Neural progenitor cell (in vitro differentiated cells): ENCODE results near the gene GMCL2. TPM values are rescaled to one million over a fixed set of nuclear protein-coding genes. Genes with fewer than 3 reads are reported as not detected.

Source experiments
- DNase-seq: peaks from one replicate; pipeline ENCODE4 v3.0.0-alpha.2; 2016; ENCODE audit warnings: low spot score
- H2AFZ ChIP-seq: fragments of 200-600 bp; sonication (generic); replicated peaks from 2 replicates; pipeline ENCODE4 v1.6.1; 2016; ENCODE audit warnings: antibody characterized with exemption
- H3F3A ChIP-seq: fragments of 200-600 bp; sonication (generic); 2 replicates; pipeline ENCODE4 v1.6.1; 2016; ENCODE audit warnings: antibody characterized with exemption, low read depth
- H3K27ac ChIP-seq: fragments of 200-600 bp; sonication (generic); 2 replicates; pipeline ENCODE4 v1.5.1; 2016; ENCODE audit warnings: mild to moderate bottlenecking
- H3K27me3 ChIP-seq: fragments of 200-600 bp; sonication (generic); 2 replicates; pipeline ENCODE4 v1.6.1; 2016; ENCODE audit warnings: mild to moderate bottlenecking, moderate library complexity
- H3K36me3 ChIP-seq: fragments of 200-600 bp; sonication (generic); 2 replicates; pipeline ENCODE4 v1.5.1; 2016
- H3K4me1 ChIP-seq: fragments of 200-600 bp; sonication (generic); 2 replicates; pipeline ENCODE4 v1.6.1; 2016; ENCODE audit warnings: mixed run types
- H3K4me2 ChIP-seq: fragments of 200-600 bp; sonication (generic); 2 replicates; pipeline ENCODE4 v1.6.1; 2016
- H3K4me3 ChIP-seq: fragments of 200-600 bp; sonication (generic); 2 replicates; pipeline ENCODE4 v1.5.1; 2016
- H3K79me2 ChIP-seq: fragments of 200-600 bp; sonication (generic); 2 replicates; pipeline ENCODE4 v1.6.1; 2016; ENCODE audit warnings: low read depth
- H3K9ac ChIP-seq: fragments of 200-600 bp; sonication (generic); 2 replicates; pipeline ENCODE4 v1.6.1; 2016
- H3K9me3 ChIP-seq: fragments of 200-600 bp; sonication (generic); 2 replicates; pipeline ENCODE4 v1.5.1; 2016; ENCODE audit warnings: low read depth
- H4K20me1 ChIP-seq: fragments of 200-600 bp; sonication (generic); 2 replicates; pipeline ENCODE4 v1.6.1; 2016; ENCODE audit warnings: low read depth
- H3K27ac Mint-ChIP-seq: 3 replicates; pipeline ENCODE4 v1.8.0; 2021; ENCODE audit warnings: mixed read lengths
- H3K27me3 Mint-ChIP-seq: 2 replicates; pipeline ENCODE4 v1.8.0; 2022; ENCODE audit warnings: low read depth, mild to moderate bottlenecking, inconsistent platforms, moderate library complexity, mixed read lengths; ENCODE audit not compliant: insufficient read depth
- H3K36me3 Mint-ChIP-seq: 3 replicates; pipeline ENCODE4 v1.8.0; 2021; ENCODE audit warnings: mixed read lengths
- H3K4me1 Mint-ChIP-seq: 3 replicates; pipeline ENCODE4 v1.8.0; 2021; ENCODE audit warnings: mixed read lengths
- H3K4me3 Mint-ChIP-seq: 3 replicates; pipeline ENCODE4 v1.8.0; 2021; ENCODE audit warnings: mild to moderate bottlenecking, moderate library complexity, mixed read lengths
- H3K9me3 Mint-ChIP-seq: 3 replicates; pipeline ENCODE4 v1.8.0; 2020; ENCODE audit warnings: mixed read lengths
- CTCF ChIP-seq: fragments of 200-600 bp; sonication (generic); IDR thresholded peaks from 2 replicates; pipeline ENCODE4 v1.5.1; 2017; ENCODE audit warnings: antibody characterized with exemption, mild to moderate bottlenecking
- EZH2 ChIP-seq: fragments of 200-600 bp; sonication (generic); IDR thresholded peaks from 2 replicates; pipeline ENCODE4 v1.6.1; 2017; ENCODE audit warnings: antibody characterized with exemption, mild to moderate bottlenecking, moderate library complexity
- EZH2phosphoT487 ChIP-seq: fragments of 200-600 bp; sonication (generic); IDR thresholded peaks from 2 replicates; pipeline ENCODE4 v1.6.1; 2017; ENCODE audit warnings: antibody characterized with exemption
- total RNA-seq: library from RNA; depleted of rRNA; stranded (reverse); fragments of >200 nt; gene quantifications from 2 replicates; pipeline ENCODE4 v1.2.3, GENCODE V29; 2015; ENCODE audit warnings: low replicate concordance

The GMCL2 gene
- total RNA-seq, 1 donor from 2014 or later = not detected

GRCh38 chr5:178196281-178196812, 9.2 kb upstream of the GMCL2 start:
- no peaks in the 10 kb centered on the region for H3K36me3 Mint-ChIP-seq
- peaks cover 35% of the 10 kb centered on the region for H3K4me1 Mint-ChIP-seq
- peak overlapping the region; percentile 72 for H3K4me3 Mint-ChIP-seq
- H3K27me3 Mint-ChIP-seq = peaks cover 13% of the 10 kb centered on the region
- peaks cover 17% of the 10 kb centered on the region for H3F3A ChIP-seq
- H3K9me3 ChIP-seq = no peaks in the 10 kb centered on the region
- peaks cover 14% of the 10 kb centered on the region for H3K4me1 ChIP-seq
- no peaks in the 10 kb centered on the region for H3K27me3 ChIP-seq
- DNase-seq = peak; percentile 70
- TF ChIP-seq CTCF = no peak
- TF ChIP-seq EZH2 = no peak
- TF ChIP-seq EZH2phosphoT487 = no peak
- peaks cover 11% of the 10 kb centered on the region for H3K9me3 Mint-ChIP-seq
- peak overlapping the region; percentile 9 for H3K4me3 ChIP-seq
- H3K36me3 ChIP-seq = no peaks in the 10 kb centered on the region
- no peaks in the 10 kb centered on the region for H4K20me1 ChIP-seq
- H2AFZ ChIP-seq = peak overlapping the region; percentile 31
- H3K4me2 ChIP-seq = peak overlapping the region; percentile 63
- H3K27ac ChIP-seq = peak overlapping the region; percentile 62
- H3K27ac Mint-ChIP-seq = peak overlapping the region; percentile 96
- H3K79me2 ChIP-seq = no peaks in the 10 kb centered on the region
- no peak overlapping the region for H3K9ac ChIP-seq

GRCh38 chr5:178194026-178194425, 6.9 kb upstream of the GMCL2 start:
- Mint-ChIP-seq H3K4me3 (no peak overlapping the region), H3K27me3 (peaks cover 12% of the 10 kb centered on the region), H3K27ac (no peak overlapping the region), H3K9me3 (peaks cover 11% of the 10 kb centered on the region), H3K36me3 (no peaks in the 10 kb centered on the region), H3K4me1 (peaks cover 28% of the 10 kb centered on the region)
- no peak overlapping the region for H3K4me3 ChIP-seq
- no peak for TF ChIP-seq EZH2
- no peak for TF ChIP-seq EZH2phosphoT487
- no peak for TF ChIP-seq CTCF
- no peak for DNase-seq
- H3K4me1 ChIP-seq = peaks cover 14% of the 10 kb centered on the region
- H3K36me3 ChIP-seq = no peaks in the 10 kb centered on the region
- no peak overlapping the region for H3K9ac ChIP-seq
- no peaks in the 10 kb centered on the region for H3K79me2 ChIP-seq
- H3F3A ChIP-seq = peaks cover 17% of the 10 kb centered on the region
- no peaks in the 10 kb centered on the region for H3K9me3 ChIP-seq
- H3K4me2 ChIP-seq = no peak overlapping the region
- H3K27me3 ChIP-seq = no peaks in the 10 kb centered on the region
- H3K27ac ChIP-seq = no peak overlapping the region
- H4K20me1 ChIP-seq = no peaks in the 10 kb centered on the region
- H2AFZ ChIP-seq = no peak overlapping the region

GRCh38 chr5:178193251-178193809, 6.2 kb upstream of the GMCL2 start:
- no peaks in the 10 kb centered on the region for H3K36me3 ChIP-seq
- no peak overlapping the region for H3K4me3 ChIP-seq
- H3K4me1 Mint-ChIP-seq = peaks cover 29% of the 10 kb centered on the region
- H3K4me1 ChIP-seq = peaks cover 14% of the 10 kb centered on the region
- no peak overlapping the region for H3K4me2 ChIP-seq
- H4K20me1 ChIP-seq = no peaks in the 10 kb centered on the region
- no peaks in the 10 kb centered on the region for H3K27me3 ChIP-seq
- no peaks in the 10 kb centered on the region for H3K79me2 ChIP-seq
- no peaks in the 10 kb centered on the region for H3K36me3 Mint-ChIP-seq
- H3K27ac ChIP-seq = no peak overlapping the region
- peak overlapping the region; percentile 38 for H3K4me3 Mint-ChIP-seq
- H3K9me3 ChIP-seq = no peaks in the 10 kb centered on the region
- peaks cover 17% of the 10 kb centered on the region for H3F3A ChIP-seq
- DNase-seq = no peak
- TF ChIP-seq CTCF (no peak), EZH2phosphoT487 (no peak), EZH2 (no peak)
- H3K9me3 Mint-ChIP-seq = peaks cover 11% of the 10 kb centered on the region
- H3K27ac Mint-ChIP-seq = peak overlapping the region; percentile 67
- no peak overlapping the region for H3K9ac ChIP-seq
- H2AFZ ChIP-seq = no peak overlapping the region
- H3K27me3 Mint-ChIP-seq = peaks cover 10% of the 10 kb centered on the region
